NCI-H446 (cell line): ENCODE results near the gene DAAM1.

ENCODE experiments used
- DNase-seq, 2 experiments: peaks; one replicate each; lab custom pipeline; 2025; lab: John Stamatoyannopoulos, UW

Gene DAAM1

GRCh38 chr14:59362513-59362912 is 174.0 kb downstream of the DAAM1 start:
- no peak for DNase-seq

GRCh38 chr14:59363531-59364226 is 175.2 kb downstream of the DAAM1 start:
- DNase-seq, result no peak

GRCh38 chr14:59370158-59370742 is 181.8 kb downstream of the DAAM1 start:
- DNase-seq, result no peak

GRCh38 chr14:59371771-59372170 is 183.3 kb downstream of the DAAM1 start:
- no peak for DNase-seq

- DNase-seq, result no peak
Observed at GRCh38 chr14:59374048-59374447, 185.6 kb downstream of the DAAM1 start.

GRCh38 chr14:59376686-59377085 is 188.2 kb downstream of the DAAM1 start:
- DNase-seq, result no peak

- DNase-seq, result no peak
Observed at GRCh38 chr14:59377491-59377890, 189.0 kb downstream of the DAAM1 start.

GRCh38 chr14:59377991-59378601 is 189.6 kb downstream of the DAAM1 start:
- no peak for DNase-seq

- no peak for DNase-seq
Observed at GRCh38 chr14:59389936-59390335, 201.5 kb downstream of the DAAM1 start.

GRCh38 chr14:59391388-59391787 is 202.9 kb downstream of the DAAM1 start:
- DNase-seq, result no peak

- DNase-seq, result no peak
Observed at GRCh38 chr14:59394268-59394667, 205.8 kb downstream of the DAAM1 start.

GRCh38 chr14:59395672-59396071 is 207.2 kb downstream of the DAAM1 start:
- DNase-seq, result no peak

GRCh38 chr14:59398841-59399240 is 210.4 kb downstream of the DAAM1 start:
- no peak for DNase-seq

- DNase-seq, result no peak
Observed at GRCh38 chr14:59406454-59407245, 218.2 kb downstream of the DAAM1 start.

GRCh38 chr14:59407246-59408010 is 219.0 kb downstream of the DAAM1 start:
- DNase-seq, result no peak

- no peak for DNase-seq
Observed at GRCh38 chr14:59415836-59416602, 227.6 kb downstream of the DAAM1 start.

- no peak for DNase-seq
Observed at GRCh38 chr14:59417311-59417710, 228.8 kb downstream of the DAAM1 start.

GRCh38 chr14:59419303-59419702 is 230.8 kb downstream of the DAAM1 start:
- DNase-seq, result no peak
